Lower leg skin (tissue), 3 donors: ENCODE measurements around the gene CDK11A.
"Not testable (repeated sequence)": the region's sequence is repeated elsewhere in the genome, so short reads cannot be mapped to it uniquely, and the experiment has no call there.

Experiments used
- POLR2A ChIP-seq, 2 donors: fragments of 450-650 bp; IDR thresholded peaks; one replicate each; pipeline ENCODE4 v1.6.1; 2016 to 2017; ENCODE audit warnings: antibody characterized with exemption in 2 of 2, mild to moderate bottlenecking in 1 of 2, moderate library complexity in 1 of 2
- TF ChIP-seq, protein P1 (sequence below), 3 donors: fragments of 450-650 bp; IDR thresholded peaks; one replicate each; pipeline ENCODE4 v1.5.1; 2016; ENCODE audit warnings: antibody characterized with exemption in 3 of 3, mild to moderate bottlenecking in 3 of 3, moderate library complexity in 2 of 3

DNA sequence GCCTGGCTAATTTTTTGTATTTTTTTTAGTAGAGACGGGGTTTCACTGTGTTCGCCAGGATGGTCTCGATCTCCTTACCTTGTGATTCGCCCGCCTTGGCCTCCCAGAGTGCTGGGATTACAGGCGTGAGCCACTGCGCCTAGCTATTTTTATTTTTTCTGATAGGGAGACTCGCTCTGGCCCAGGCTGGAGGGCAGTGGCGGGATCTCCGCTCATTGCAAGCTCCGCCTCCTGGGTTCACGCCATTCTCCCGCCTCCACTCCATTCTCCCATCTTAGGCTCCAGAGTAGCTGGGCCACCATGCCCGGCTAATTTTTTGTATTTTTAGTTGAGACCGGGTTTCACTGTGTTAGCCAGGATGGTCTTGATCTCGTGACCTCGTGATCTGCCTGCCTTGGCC lies 1.9 kb upstream of the CDK11A start:
- TF ChIP-seq, protein P1, sequence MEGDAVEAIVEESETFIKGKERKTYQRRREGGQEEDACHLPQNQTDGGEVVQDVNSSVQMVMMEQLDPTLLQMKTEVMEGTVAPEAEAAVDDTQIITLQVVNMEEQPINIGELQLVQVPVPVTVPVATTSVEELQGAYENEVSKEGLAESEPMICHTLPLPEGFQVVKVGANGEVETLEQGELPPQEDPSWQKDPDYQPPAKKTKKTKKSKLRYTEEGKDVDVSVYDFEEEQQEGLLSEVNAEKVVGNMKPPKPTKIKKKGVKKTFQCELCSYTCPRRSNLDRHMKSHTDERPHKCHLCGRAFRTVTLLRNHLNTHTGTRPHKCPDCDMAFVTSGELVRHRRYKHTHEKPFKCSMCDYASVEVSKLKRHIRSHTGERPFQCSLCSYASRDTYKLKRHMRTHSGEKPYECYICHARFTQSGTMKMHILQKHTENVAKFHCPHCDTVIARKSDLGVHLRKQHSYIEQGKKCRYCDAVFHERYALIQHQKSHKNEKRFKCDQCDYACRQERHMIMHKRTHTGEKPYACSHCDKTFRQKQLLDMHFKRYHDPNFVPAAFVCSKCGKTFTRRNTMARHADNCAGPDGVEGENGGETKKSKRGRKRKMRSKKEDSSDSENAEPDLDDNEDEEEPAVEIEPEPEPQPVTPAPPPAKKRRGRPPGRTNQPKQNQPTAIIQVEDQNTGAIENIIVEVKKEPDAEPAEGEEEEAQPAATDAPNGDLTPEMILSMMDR (IDR thresholded peaks at IDR 0.05): not testable (repeated sequence)
- not testable (repeated sequence) for TF ChIP-seq POLR2A (IDR thresholded peaks at IDR 0.05)
